T-cell (primary cell): ENCODE measurements around the gene DTNB. TPM values are rescaled to one million over a fixed set of nuclear protein-coding genes. Genes with fewer than 3 reads are reported as not detected.

ENCODE experiments used
- ATAC-seq, 4 experiments: fragments of 200-7000 bp in 3 of 4; fragments of 150-1000 bp in 1 of 4; cut with Tn5 transposase; replicated peaks in 1 of 4; 1 replicate in 3 of 4; 2 replicates in 1 of 4; pipeline ENCODE4 v1.10.0; 2021; ENCODE audit warnings: moderate library complexity in 3 of 4, mild to moderate bottlenecking in 2 of 4, moderate number of reproducible peaks in 1 of 4
- CTCF ChIA-PET, 2 donors: fragments of 300-600 bp; sonication (Branson Sonifier 250); formaldehyde crosslinking; loops; one replicate each; lab custom pipeline; 2022; ENCODE audit warnings: antibody characterized with exemption in 2 of 2; lab: Charles Lee
- POLR2A ChIA-PET, 2 donors: fragments of 300-600 bp; sonication (Branson Sonifier 250); formaldehyde crosslinking; loops; one replicate each; lab custom pipeline; 2022; ENCODE audit warnings: antibody characterized with exemption in 2 of 2; lab: Charles Lee
- DNase-seq, 35 experiments: peaks; one replicate each; pipeline versions ENCODE4 v3.0.0 to v3.0.0-alpha.2; 2013 to 2023
- H3K27ac ChIP-seq: one replicate; pipeline ENCODE4 v1.5.1; 2013; ENCODE audit warnings: low read length
- H3K27me3 ChIP-seq, 2 experiments: replicated peaks in 1 of 2; 1 replicate in 1 of 2; 2 replicates in 1 of 2; pipeline versions ENCODE4 v1.6.1 to v1.7.0; 2013; ENCODE audit warnings: low read length in 1 of 2, mixed read lengths in 1 of 2; ENCODE audit not compliant: control insufficient read depth in 2 of 2, insufficient read depth in 2 of 2; ENCODE audit errors: extremely low read depth in 1 of 2
- H3K36me3 ChIP-seq, 2 donors: 1 replicate in 1 of 2; 2 replicates in 1 of 2; pipeline versions ENCODE4 v1.6.1 to v1.7.0; 2013; ENCODE audit warnings: low read length in 1 of 2; ENCODE audit not compliant: control insufficient read depth in 2 of 2, insufficient read depth in 1 of 2; ENCODE audit errors: extremely low read depth in 1 of 2
- H3K4me1 ChIP-seq, 2 experiments: 1 replicate in 1 of 2; 2 replicates in 1 of 2; pipeline versions ENCODE4 v1.6.1 to v1.7.0; 2013; ENCODE audit warnings: low read length in 2 of 2, mixed read lengths in 1 of 2; ENCODE audit not compliant: insufficient read depth in 2 of 2, control insufficient read depth in 1 of 2; ENCODE audit errors: extremely low read depth in 1 of 2
- H3K4me3 ChIP-seq, 2 donors: 1 replicate in 1 of 2; 2 replicates in 1 of 2; pipeline versions ENCODE4 v1.5.1 to v1.7.0; 2013; ENCODE audit warnings: mild to moderate bottlenecking in 2 of 2, low read length in 1 of 2, moderate library complexity in 1 of 2; ENCODE audit not compliant: control insufficient read depth in 1 of 2; ENCODE audit errors: extremely low read depth in 1 of 2
- H3K9me3 ChIP-seq: 2 replicates; pipeline ENCODE4 v1.7.0; 2013
- H3K27ac Mint-ChIP-seq, 2 donors: one replicate each; pipeline ENCODE4 v1.8.0; 2020 to 2021; ENCODE audit warnings: mild to moderate bottlenecking in 2 of 2, mixed read lengths in 2 of 2
- H3K27me3 Mint-ChIP-seq, 2 donors: one replicate each; pipeline ENCODE4 v1.8.0; 2021 to 2022; ENCODE audit warnings: mixed read lengths in 2 of 2
- H3K36me3 Mint-ChIP-seq: one replicate; pipeline ENCODE4 v1.8.0; 2021; ENCODE audit warnings: mixed read lengths
- H3K4me1 Mint-ChIP-seq, 3 donors: one replicate each; pipeline ENCODE4 v1.8.0; 2020 to 2022; ENCODE audit warnings: mixed read lengths in 3 of 3, mild to moderate bottlenecking in 1 of 3
- H3K4me3 Mint-ChIP-seq, 3 donors: one replicate each; pipeline ENCODE4 v1.8.0; 2020 to 2022; ENCODE audit warnings: mild to moderate bottlenecking in 3 of 3, mixed read lengths in 3 of 3, moderate library complexity in 3 of 3
- H3K9me3 Mint-ChIP-seq, 3 donors: one replicate each; pipeline ENCODE4 v1.8.0; 2020 to 2022; ENCODE audit warnings: mixed read lengths in 3 of 3
- WGBS: methylation state at CpG from one replicate; pipeline ENCODE4 v1.1.5; 2013; ENCODE audit warnings: missing lambda C conversion rate; ENCODE audit not compliant: insufficient coverage; 5-methylcytosine and 5-hydroxymethylcytosine counted together
- total RNA-seq, 35 experiments: library from RNA in 6 of 35; stranded (reverse) in 6 of 35; fragments of 120-200 nt in 1 of 35; gene quantifications; one replicate each; pipeline versions ENCODE4 v1.2.1 to v1.2.4 and lab custom pipeline; 2013 to 2026

DTNB gene
- total RNA-seq, 5 donors from 2014 or later (not counting 1 experiment from before 2014, with no cell fraction given): 33.4 to 45.7 (median 39.6) TPM

GRCh38 chr2:25335204-25335603 lies 338.2 kb downstream of the DTNB start:
- Mint-ChIP-seq H3K9me3 (no peaks in the 10 kb centered on the region), H3K27me3 (no peaks in the 10 kb centered on the region), H3K4me3 (peak overlapping the region in 1 of 3 donors; percentile 68), H3K27ac (peak overlapping the region; percentile 92 to 95), H3K36me3 (peaks cover 4% of the 10 kb centered on the region), H3K4me1 (peaks cover 90 to 92% (median 91%) of the 10 kb centered on the region in 3 donors)
- CTCF ChIA-PET: interaction anchor here (1.0 to 1.2 kb wide), 2 partner anchors 26 to 27 kb away, joined by 4 read pairs; no protein-coding TSS in a partner anchor
- 88% methylated on average over 6 of the region's 8 CpGs for WGBS
- H3K27me3 ChIP-seq: no peaks in the 10 kb centered on the region
- peaks cover 0 to 5% of the 10 kb centered on the region in 2 donors for H3K36me3 ChIP-seq
- no peak overlapping the region for H3K4me3 ChIP-seq
- peak overlapping the region; percentile 53 for H3K27ac ChIP-seq
- ATAC-seq (no peak), DNase-seq (no peak)
- H3K9me3 ChIP-seq: no peaks in the 10 kb centered on the region
- peaks cover 52 to 92% of the 10 kb centered on the region in 2 experiments for H3K4me1 ChIP-seq
- POLR2A ChIA-PET: interaction anchor here in 1 of 2 donors (0.6 kb wide), 1 partner anchor 761 kb away, joined by 6 read pairs; no protein-coding TSS in a partner anchor

GRCh38 chr2:25334482-25334881 lies 338.9 kb downstream of the DTNB start:
- WGBS: 82% methylated on average over 5 of the region's 8 CpGs
- Histone ChIP-seq H3K27ac (peak overlapping the region; percentile 53), H3K4me3 (no peak overlapping the region), H3K4me1 (peaks cover 49 to 85% of the 10 kb centered on the region in 2 experiments), H3K27me3 (no peaks in the 10 kb centered on the region), H3K36me3 (peaks cover 0 to 5% of the 10 kb centered on the region in 2 donors), H3K9me3 (no peaks in the 10 kb centered on the region)
- ATAC-seq (no peak), DNase-seq (no peak)
- Mint-ChIP-seq H3K27me3 (no peaks in the 10 kb centered on the region), H3K9me3 (no peaks in the 10 kb centered on the region), H3K4me1 (peaks cover 91 to 95% (median 95%) of the 10 kb centered on the region in 3 donors), H3K4me3 (peak overlapping the region; percentile 1 to 68 (median 56)), H3K36me3 (peaks cover 4% of the 10 kb centered on the region), H3K27ac (peak overlapping the region; percentile 92 to 95)
- POLR2A ChIA-PET: no interaction called here
- CTCF ChIA-PET: interaction anchor here (0.6 to 1.2 kb wide), 5 partner anchors 8 to 62 kb away, joined by 3 to 5 read pairs (median 4); no protein-coding TSS in a partner anchor

GRCh38 chr2:25333981-25334380 lies 339.4 kb downstream of the DTNB start:
- Histone ChIP-seq H3K36me3 (peaks cover 0 to 5% of the 10 kb centered on the region in 2 donors), H3K27ac (peak overlapping the region; percentile 53), H3K27me3 (no peaks in the 10 kb centered on the region), H3K9me3 (no peaks in the 10 kb centered on the region), H3K4me1 (peaks cover 47 to 81% of the 10 kb centered on the region in 2 experiments), H3K4me3 (no peak overlapping the region)
- ChIA-PET POLR2A (no interaction called here), CTCF (interaction anchor here in 1 of 2 donors (0.6 to 1.2 kb wide), 2 partner anchors 8 to 25 kb away, joined by 3 to 5 read pairs; no protein-coding TSS in a partner anchor)
- Mint-ChIP-seq H3K4me3 (peak overlapping the region in 2 of 3 donors; percentile 24 to 68), H3K27ac (peak overlapping the region; percentile 92 to 95), H3K27me3 (no peaks in the 10 kb centered on the region), H3K36me3 (peaks cover 4% of the 10 kb centered on the region), H3K9me3 (no peaks in the 10 kb centered on the region), H3K4me1 (peaks cover 86 to 92% (median 91%) of the 10 kb centered on the region in 3 donors)
- DNase-seq (peak in 17 of 35 experiments; percentile 21 to 52 (median 40)), ATAC-seq (peak; percentile 59 to 71 (median 66))
- WGBS: 33% methylated on average over 1 of the region's 4 CpGs

GRCh38 chr2:25332571-25332970 lies 340.8 kb downstream of the DTNB start:
- Mint-ChIP-seq H3K36me3 (peaks cover 8% of the 10 kb centered on the region), H3K27me3 (no peaks in the 10 kb centered on the region), H3K9me3 (peaks cover 0 to 4% (median 0%) of the 10 kb centered on the region in 3 donors), H3K4me3 (peak overlapping the region in 2 of 3 donors; percentile 17 to 19), H3K4me1 (peaks cover 72 to 79% (median 78%) of the 10 kb centered on the region in 3 donors), H3K27ac (peak overlapping the region; percentile 13 to 68)
- H3K4me3 ChIP-seq: no peak overlapping the region
- H3K36me3 ChIP-seq: peaks cover 0 to 7% of the 10 kb centered on the region in 2 donors
- no peaks in the 10 kb centered on the region for H3K9me3 ChIP-seq
- POLR2A ChIA-PET: no interaction called here
- no peak overlapping the region for H3K27ac ChIP-seq
- H3K4me1 ChIP-seq: peaks cover 36 to 71% of the 10 kb centered on the region in 2 experiments
- DNase-seq (no peak), ATAC-seq (no peak)
- 97% methylated on average over 9 of the region's 9 CpGs for WGBS
- CTCF ChIA-PET: no interaction called here
- H3K27me3 ChIP-seq: no peaks in the 10 kb centered on the region

- no peak overlapping the region for H3K27ac ChIP-seq
- H3K36me3 Mint-ChIP-seq: peaks cover 16% of the 10 kb centered on the region
- DNase-seq (no peak), ATAC-seq (no peak)
- ChIA-PET POLR2A (no interaction called here), CTCF (interaction anchor here in 1 of 2 donors (0.6 kb wide), 1 partner anchor 53 kb away, joined by 4 read pairs; no protein-coding TSS in a partner anchor)
- H3K4me3 Mint-ChIP-seq: peak overlapping the region in 1 of 3 donors; percentile 19
- whole genome bisulfite sequencing: 78% methylated on average over 18 of the region's 23 CpGs
- H3K4me1 ChIP-seq: peaks cover 29 to 64% of the 10 kb centered on the region in 2 experiments
- H3K9me3 Mint-ChIP-seq: peaks cover 0 to 9% (median 0%) of the 10 kb centered on the region in 3 donors
- H3K4me3 ChIP-seq: no peak overlapping the region
- H3K27me3 ChIP-seq: no peaks in the 10 kb centered on the region
- H3K27me3 Mint-ChIP-seq: no peaks in the 10 kb centered on the region
- peaks cover 65 to 71% (median 71%) of the 10 kb centered on the region in 3 donors for H3K4me1 Mint-ChIP-seq
- H3K36me3 ChIP-seq: peaks cover 0 to 14% of the 10 kb centered on the region in 2 donors
- no peaks in the 10 kb centered on the region for H3K9me3 ChIP-seq
- peak overlapping the region in 1 of 2 donors; percentile 68 for H3K27ac Mint-ChIP-seq
These were observed 341.6 kb downstream of the DTNB start for GRCh38 chr2:25331686-25332365.

- Histone ChIP-seq H3K36me3 (peaks cover 0 to 17% of the 10 kb centered on the region in 2 donors), H3K27ac (no peak overlapping the region), H3K4me3 (no peak overlapping the region), H3K27me3 (no peaks in the 10 kb centered on the region), H3K9me3 (no peaks in the 10 kb centered on the region), H3K4me1 (peaks cover 25 to 55% of the 10 kb centered on the region in 2 experiments)
- 88% methylated on average over 3 of the region's 4 CpGs for WGBS
- H3K27ac Mint-ChIP-seq: peak overlapping the region; percentile 49 to 70
- ATAC-seq (no peak), DNase-seq (no peak)
- CTCF ChIA-PET: no interaction called here
- H3K4me3 Mint-ChIP-seq: no peak overlapping the region
- POLR2A ChIA-PET: no interaction called here
- H3K4me1 Mint-ChIP-seq: peaks cover 61 to 66% (median 63%) of the 10 kb centered on the region in 3 donors
- no peaks in the 10 kb centered on the region for H3K27me3 Mint-ChIP-seq
- peaks cover 25% of the 10 kb centered on the region for H3K36me3 Mint-ChIP-seq
- peaks cover 0 to 14% (median 4%) of the 10 kb centered on the region in 3 donors for H3K9me3 Mint-ChIP-seq
These were observed 342.4 kb downstream of the DTNB start for GRCh38 chr2:25330937-25331336.
